Stimulated activated CD8-positive, alpha-beta memory T cell treated with anti-CD3 and anti-CD28 coated beads, Interleukin-7, amount 100 ng/mL, for 4 hours (primary cell): ENCODE results near the gene FIGN.

ENCODE experiments used
- DNase-seq, 2 donors: peaks; one replicate each; pipeline ENCODE4 v3.0.0-alpha.2; 2020; ENCODE audit warnings: low read depth in 2 of 2

FIGN gene

GRCh38 chr2:163558251-163559021, 177.4 kb downstream of the FIGN start:
- DNase-seq: no peak

GRCh38 chr2:163556511-163556910, 179.3 kb downstream of the FIGN start:
- no peak for DNase-seq

DNA sequence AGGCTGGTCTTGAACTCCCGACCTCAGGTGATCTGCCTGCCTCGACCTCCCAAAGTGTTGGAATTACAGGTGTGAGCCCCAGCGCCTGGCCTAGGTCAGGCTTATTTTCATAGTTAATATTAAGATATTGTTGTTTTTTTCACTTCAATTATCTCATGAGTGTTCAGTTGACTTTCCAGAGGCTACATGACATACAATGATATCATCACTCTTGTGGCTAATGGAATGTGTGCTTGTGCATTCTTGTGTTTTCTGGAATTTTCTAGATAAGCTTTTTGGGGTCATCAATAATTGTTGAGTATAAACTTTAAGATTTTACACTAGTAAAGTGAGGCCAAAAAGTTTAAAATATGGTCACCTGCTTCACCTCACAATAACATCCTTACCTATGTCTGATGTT, 180.9 kb downstream of the FIGN start:
- no peak for DNase-seq

DNA sequence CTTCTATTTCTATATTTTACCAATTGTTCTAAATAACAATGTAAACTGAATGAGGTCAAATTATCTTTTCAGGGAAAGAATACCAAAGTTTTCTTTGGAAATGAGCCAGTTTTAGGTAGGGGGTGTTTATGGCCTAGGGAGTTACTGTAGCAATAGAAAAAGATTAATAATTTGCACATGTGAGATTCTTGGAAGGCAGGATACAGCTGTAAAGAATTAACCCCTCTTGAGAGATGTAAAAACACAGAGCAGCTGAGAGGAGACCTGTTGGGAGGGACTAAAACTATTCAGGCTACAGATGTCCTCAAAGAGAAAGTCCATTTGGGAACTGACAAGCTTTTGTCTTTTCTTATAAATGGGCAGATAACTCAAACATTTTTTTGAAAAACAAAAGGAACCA, 182.2 kb downstream of the FIGN start:
- no peak for DNase-seq

GRCh38 chr2:163552758-163553157, 183.1 kb downstream of the FIGN start:
- DNase-seq: no peak

DNA sequence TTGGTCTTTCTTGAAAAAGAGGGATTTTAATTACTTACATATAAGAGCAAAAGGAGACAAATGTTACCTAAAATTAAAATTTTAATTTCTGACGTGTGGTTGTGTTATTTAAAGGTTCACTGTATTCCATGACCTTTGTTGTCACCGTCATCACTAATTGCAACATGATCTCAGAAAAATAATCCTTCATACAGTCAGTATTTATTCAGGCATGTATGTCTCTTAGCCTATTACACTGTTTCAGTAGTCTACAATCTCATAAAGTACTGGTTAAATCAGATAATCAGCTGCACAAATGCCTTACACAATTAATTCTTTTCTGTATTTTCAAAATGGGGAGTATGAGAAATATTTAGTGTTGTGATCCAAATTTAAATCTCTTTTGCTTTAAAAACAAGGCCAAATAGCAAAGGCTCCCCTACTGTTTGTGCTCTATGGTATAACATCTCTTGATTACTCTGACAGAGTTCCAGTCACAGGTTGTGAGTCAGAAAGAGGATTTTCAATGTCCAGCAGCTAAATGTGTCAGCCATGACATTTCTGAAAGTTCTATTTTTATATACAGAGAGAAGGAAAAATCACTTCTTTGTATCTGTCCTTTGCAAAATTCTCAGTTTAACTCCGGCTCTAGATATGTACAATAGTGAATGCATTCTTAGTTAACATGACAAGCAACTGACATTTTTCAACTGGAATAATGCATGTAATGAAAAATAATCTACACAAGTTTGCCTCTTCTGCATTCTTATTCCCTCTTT, 184.0 kb downstream of the FIGN start:
- no peak for DNase-seq

GRCh38 chr2:163548970-163549369, 186.8 kb downstream of the FIGN start:
- no peak for DNase-seq
